CD8-positive, alpha-beta memory T cell (primary cell): ENCODE results near the gene DPP6. TPM values are rescaled to one million over a fixed set of nuclear protein-coding genes. Genes with fewer than 3 reads are reported as not detected.
"Not testable (repeated sequence)": the region's sequence is repeated elsewhere in the genome, so short reads cannot be mapped to it uniquely, and the experiment has no call there.

ENCODE experiments used
- CTCF ChIA-PET: fragments of 350-600 bp; sonication (Branson Sonifier 250); formaldehyde crosslinking; loops from one replicate; lab custom pipeline; 2021; ENCODE audit warnings: antibody characterized with exemption; lab: Charles Lee
- POLR2A ChIA-PET: fragments of 350-600 bp; sonication (Branson Sonifier 250); formaldehyde crosslinking; loops from one replicate; lab custom pipeline; 2021; ENCODE audit warnings: antibody characterized with exemption; lab: Charles Lee
- DNase-seq, 5 donors: peaks; one replicate each; pipeline versions ENCODE4 v3.0.0 to v3.0.0-alpha.2; 2020 to 2022; ENCODE audit warnings: mixed read lengths in 1 of 5
- H3K27ac ChIP-seq: one replicate; pipeline ENCODE4 v1.7.0; 2013; ENCODE audit warnings: low read depth, mild to moderate bottlenecking, low read length, moderate library complexity
- H3K27me3 ChIP-seq: 2 replicates; pipeline ENCODE4 v1.7.0; 2013; ENCODE audit warnings: low read length, mild to moderate bottlenecking; ENCODE audit not compliant: insufficient read depth, poor library complexity, severe bottlenecking
- H3K36me3 ChIP-seq: 2 replicates; pipeline ENCODE4 v1.7.0; 2013; ENCODE audit warnings: mild to moderate bottlenecking, low read length, moderate library complexity; ENCODE audit not compliant: insufficient read depth
- H3K4me1 ChIP-seq: 2 replicates; pipeline ENCODE4 v1.7.0; 2013; ENCODE audit warnings: mild to moderate bottlenecking, low read length, moderate library complexity; ENCODE audit not compliant: insufficient read depth
- H3K4me3 ChIP-seq: 2 replicates; pipeline ENCODE4 v1.7.0; 2013; ENCODE audit warnings: mild to moderate bottlenecking, low read length
- H3K9me3 ChIP-seq: 2 replicates; pipeline ENCODE4 v1.7.0; 2013; ENCODE audit warnings: mild to moderate bottlenecking, low read length
- H3K27ac Mint-ChIP-seq, 8 donors: one replicate each; pipeline ENCODE4 v1.8.0; 2020 to 2021; ENCODE audit warnings: mixed read lengths in 8 of 8, mild to moderate bottlenecking in 6 of 8, inconsistent platforms in 3 of 8, moderate library complexity in 3 of 8
- H3K27me3 Mint-ChIP-seq, 2 donors: one replicate each; pipeline ENCODE4 v1.8.0; 2020 to 2021; ENCODE audit warnings: mixed read lengths in 2 of 2, mild to moderate bottlenecking in 1 of 2, moderate library complexity in 1 of 2
- H3K36me3 Mint-ChIP-seq, 3 donors: one replicate each; pipeline ENCODE4 v1.8.0; 2020 to 2021; ENCODE audit warnings: mixed read lengths in 3 of 3, inconsistent platforms in 1 of 3, mild to moderate bottlenecking in 1 of 3
- H3K4me1 Mint-ChIP-seq, 3 donors: one replicate each; pipeline ENCODE4 v1.8.0; 2020 to 2021; ENCODE audit warnings: mixed read lengths in 3 of 3, inconsistent platforms in 1 of 3, mild to moderate bottlenecking in 1 of 3
- H3K4me3 Mint-ChIP-seq, 7 donors: one replicate each; pipeline ENCODE4 v1.8.0; 2020 to 2021; ENCODE audit warnings: mixed read lengths in 7 of 7, mild to moderate bottlenecking in 6 of 7, moderate library complexity in 4 of 7, inconsistent platforms in 2 of 7
- H3K9me3 Mint-ChIP-seq, 5 donors: one replicate each; pipeline ENCODE4 v1.8.0; 2020 to 2022; ENCODE audit warnings: mixed read lengths in 5 of 5, mild to moderate bottlenecking in 3 of 5, moderate library complexity in 2 of 5, inconsistent platforms in 1 of 5
- polyA plus RNA-seq: library from polyadenylated mRNA; unstranded; fragments of 300-500 nt; fragmentation: Illumina TruSeq; gene quantifications from one replicate; pipeline ENCODE4 v1.2.3, GENCODE V29; 2021
- total RNA-seq, 2 experiments: library from RNA; stranded (reverse); gene quantifications; one replicate each; pipeline ENCODE4 v1.2.3, GENCODE V29; 2021

The DPP6 gene
- total and polyA plus RNA-seq, 3 experiments from 2014 or later = not detected

- no peaks in the 10 kb centered on the region for H3K36me3 ChIP-seq
- ChIA-PET CTCF (interaction anchor here (0.7 to 1.7 kb wide), 2 partner anchors 413 to 667 kb away, joined by 4 to 7 read pairs; no protein-coding TSS in a partner anchor), POLR2A (no interaction called here)
- peaks cover 6 to 10% (median 6%) of the 10 kb centered on the region in 5 donors for H3K9me3 Mint-ChIP-seq
- H3K27ac Mint-ChIP-seq = peak overlapping the region in 1 of 8 donors; percentile 19
- H3K4me1 ChIP-seq = peaks cover 12% of the 10 kb centered on the region
- peaks cover 17 to 52% (median 32%) of the 10 kb centered on the region in 3 donors for H3K36me3 Mint-ChIP-seq
- H3K27me3 ChIP-seq = no peaks in the 10 kb centered on the region
- no peak for DNase-seq
- no peak overlapping the region for H3K4me3 ChIP-seq
- peak overlapping the region in 1 of 7 donors; percentile 46 for H3K4me3 Mint-ChIP-seq
- H3K27ac ChIP-seq = no peak overlapping the region
- H3K4me1 Mint-ChIP-seq = peaks cover 29 to 51% (median 43%) of the 10 kb centered on the region in 3 donors
- no peaks in the 10 kb centered on the region for H3K27me3 Mint-ChIP-seq
- no peaks in the 10 kb centered on the region for H3K9me3 ChIP-seq
These were observed 879.7 kb downstream of the DPP6 start for GRCh38 chr7:154931906-154932305.

GRCh38 chr7:154934353-154934952 lies 882.3 kb downstream of the DPP6 start:
- CTCF ChIA-PET, POLR2A ChIA-PET: not testable (repeated sequence)

GRCh38 chr7:154937837-154938236 lies 885.6 kb downstream of the DPP6 start:
- Histone ChIP-seq H3K27me3 (no peaks in the 10 kb centered on the region), H3K27ac (no peak overlapping the region), H3K4me3 (no peak overlapping the region), H3K36me3 (no peaks in the 10 kb centered on the region), H3K9me3 (no peaks in the 10 kb centered on the region), H3K4me1 (no peaks in the 10 kb centered on the region)
- DNase-seq = no peak
- Mint-ChIP-seq H3K27me3 (no peaks in the 10 kb centered on the region), H3K4me3 (no peak overlapping the region), H3K27ac (no peak overlapping the region), H3K9me3 (peaks cover 6 to 10% (median 6%) of the 10 kb centered on the region in 5 donors), H3K4me1 (peaks cover 5 to 28% (median 10%) of the 10 kb centered on the region in 3 donors), H3K36me3 (peaks cover 17 to 42% (median 28%) of the 10 kb centered on the region in 3 donors)
- CTCF ChIA-PET = interaction anchor here (2.5 to 2.8 kb wide), 2 partner anchors 10 to 24 kb away, joined by 6 read pairs; no protein-coding TSS in a partner anchor
- POLR2A ChIA-PET = no interaction called here

More at GRCh38 chr7:154934353-154934952, 882.3 kb downstream of the DPP6 start:
- H3K27ac ChIP-seq, H3K9me3 Mint-ChIP-seq, H3K4me1 ChIP-seq, H3K4me3 ChIP-seq, H3K27me3 Mint-ChIP-seq, H3K36me3 ChIP-seq, H3K27ac Mint-ChIP-seq, H3K27me3 ChIP-seq, H3K9me3 ChIP-seq, H3K4me3 Mint-ChIP-seq, DNase-seq: not testable (repeated sequence)
- Mint-ChIP-seq H3K36me3 (peaks cover 17 to 45% (median 32%) of the 10 kb centered on the region in 3 donors), H3K4me1 (peaks cover 20 to 52% (median 36%) of the 10 kb centered on the region in 3 donors)

- Mint-ChIP-seq H3K9me3 (no peaks in the 10 kb centered on the region), H3K4me3 (no peak overlapping the region), H3K4me1 (peaks cover 5 to 14% (median 5%) of the 10 kb centered on the region in 3 donors), H3K27ac (no peak overlapping the region), H3K27me3 (no peaks in the 10 kb centered on the region), H3K36me3 (peaks cover 0 to 63% (median 17%) of the 10 kb centered on the region in 3 donors)
- CTCF ChIA-PET = interaction anchor here (1.2 to 1.7 kb wide), 3 partner anchors 11 to 346 kb away, joined by 4 to 9 read pairs (median 6); no protein-coding TSS in a partner anchor
- no peaks in the 10 kb centered on the region for H3K27me3 ChIP-seq
- no peaks in the 10 kb centered on the region for H3K9me3 ChIP-seq
- no peak overlapping the region for H3K4me3 ChIP-seq
- POLR2A ChIA-PET = no interaction called here
- H3K36me3 ChIP-seq = peaks cover 7% of the 10 kb centered on the region
- DNase-seq = no peak
- no peak overlapping the region for H3K27ac ChIP-seq
- no peaks in the 10 kb centered on the region for H3K4me1 ChIP-seq
These were observed 890.5 kb downstream of the DPP6 start for GRCh38 chr7:154942691-154943090.
